Anterior cingulate cortex (tissue), 58 donors: Measurements from ENCODE around the gene CTNNBIP1.

Experiments used
- DNase-seq, 58 donors: peaks; one replicate each; lab custom pipeline; 2025; lab: John Stamatoyannopoulos, UW

Gene CTNNBIP1

DNA sequence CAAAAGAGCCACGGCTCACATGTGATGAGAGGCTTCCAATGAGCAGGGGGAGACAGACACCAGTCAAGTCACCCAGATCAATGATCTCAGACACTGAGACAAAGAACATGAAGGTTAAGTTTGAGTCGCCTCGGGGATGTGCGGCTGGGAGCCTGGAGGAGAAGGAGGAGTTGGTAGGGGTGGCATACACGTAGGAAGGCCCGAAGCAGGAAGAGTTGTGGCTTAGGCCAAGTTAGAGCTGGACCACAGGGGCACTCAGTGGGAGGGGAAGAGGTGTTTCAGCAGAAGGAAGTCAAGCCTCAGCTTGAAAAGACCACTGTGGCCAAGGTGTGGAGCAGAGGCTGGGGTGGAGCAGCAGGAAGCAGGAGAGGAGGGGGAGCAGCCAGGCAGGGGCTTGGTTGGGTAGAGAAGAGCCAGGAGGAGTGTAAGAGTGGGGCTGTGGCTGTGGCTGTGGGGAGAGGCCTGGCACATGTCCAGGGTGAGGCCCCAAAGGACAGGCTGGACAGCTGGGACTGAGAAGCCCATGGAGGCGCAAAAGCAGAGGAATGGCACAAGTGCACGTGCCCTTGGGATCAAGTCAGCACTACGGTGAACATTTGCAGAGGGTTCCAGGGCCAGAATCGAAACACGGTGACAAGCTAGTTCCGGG, 27.6 kb downstream of the CTNNBIP1 start:
- no peak for DNase-seq

DNA sequence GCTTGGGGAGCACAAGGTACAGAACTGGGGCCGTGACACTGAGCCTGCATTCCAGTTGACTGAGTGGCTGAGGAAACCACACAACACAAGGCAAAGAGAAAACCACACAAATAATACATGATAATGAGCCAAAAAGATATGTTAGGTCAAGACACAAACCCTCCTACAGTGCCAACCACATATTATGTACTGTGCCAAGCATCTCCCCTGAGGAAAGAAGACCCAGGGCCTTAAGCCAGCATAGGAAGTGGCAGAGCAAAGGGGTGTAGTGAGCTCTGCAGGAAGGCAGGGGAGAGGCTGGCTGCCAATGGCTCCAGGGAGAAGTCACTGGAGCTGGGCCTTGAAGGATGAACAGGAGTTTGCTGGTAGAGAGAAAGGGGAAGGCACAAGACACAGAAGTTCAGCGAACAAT, 28.2 kb downstream of the CTNNBIP1 start:
- DNase-seq = no peak

DNA sequence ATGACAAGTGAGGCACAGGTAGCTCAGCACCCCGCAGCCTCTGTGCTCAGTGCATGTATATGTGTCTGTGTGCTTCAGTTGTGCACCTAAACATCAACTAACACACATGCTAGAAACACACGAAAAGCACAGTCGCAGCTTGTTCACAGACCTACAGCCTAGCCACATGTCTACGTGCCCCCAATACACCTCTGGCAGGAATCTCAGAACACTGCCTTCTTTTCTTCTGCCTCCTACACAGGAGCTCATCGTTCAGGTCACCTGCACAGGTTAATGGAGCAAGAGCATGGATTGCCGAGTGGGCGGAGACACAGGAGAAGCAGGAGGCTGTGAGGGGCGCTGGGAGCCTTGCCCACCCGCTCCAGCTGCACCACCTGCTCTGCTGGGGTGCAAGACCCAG, 31.7 kb downstream of the CTNNBIP1 start:
- DNase-seq = no peak

DNA sequence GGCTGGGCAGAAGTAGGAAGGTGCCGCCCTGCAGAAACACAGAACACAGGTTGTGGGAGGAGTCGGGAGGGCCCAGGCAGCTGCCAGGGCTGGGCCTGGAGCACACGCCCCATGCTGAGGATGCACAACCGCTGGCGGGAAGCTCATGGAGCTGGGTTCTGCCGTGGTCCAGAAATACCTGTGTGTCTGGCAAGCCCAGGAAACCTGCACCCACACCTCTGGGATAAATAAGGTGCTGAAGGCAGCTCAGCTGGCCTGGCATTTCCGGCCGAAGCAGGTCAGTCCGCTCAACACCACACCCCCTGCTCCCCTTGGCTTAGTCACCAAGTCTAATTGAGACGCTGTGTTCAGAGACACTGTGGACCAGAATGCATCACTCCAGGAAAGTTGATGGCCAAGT, 32.1 kb downstream of the CTNNBIP1 start:
- no peak for DNase-seq

DNA sequence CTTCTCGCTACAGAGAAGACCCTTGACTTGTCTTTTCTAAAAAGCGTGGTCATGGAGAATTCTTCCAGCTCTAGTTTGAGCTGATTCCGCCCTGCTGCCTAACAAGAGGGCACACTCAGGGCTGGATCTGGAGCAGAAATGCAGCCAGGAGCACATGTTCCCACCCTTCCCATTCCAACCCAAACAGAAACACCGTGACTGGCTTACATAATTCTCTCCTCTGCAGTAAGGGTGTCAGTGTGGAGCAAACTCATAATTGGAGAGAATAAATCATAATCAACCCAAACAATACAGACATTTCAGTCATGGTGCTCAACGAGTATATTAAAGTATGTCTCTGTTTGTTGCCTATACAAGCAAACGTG, 34.5 kb downstream of the CTNNBIP1 start:
- peak in 9 of 58 donors; percentile 20 to 51 (median 34) for DNase-seq

DNA sequence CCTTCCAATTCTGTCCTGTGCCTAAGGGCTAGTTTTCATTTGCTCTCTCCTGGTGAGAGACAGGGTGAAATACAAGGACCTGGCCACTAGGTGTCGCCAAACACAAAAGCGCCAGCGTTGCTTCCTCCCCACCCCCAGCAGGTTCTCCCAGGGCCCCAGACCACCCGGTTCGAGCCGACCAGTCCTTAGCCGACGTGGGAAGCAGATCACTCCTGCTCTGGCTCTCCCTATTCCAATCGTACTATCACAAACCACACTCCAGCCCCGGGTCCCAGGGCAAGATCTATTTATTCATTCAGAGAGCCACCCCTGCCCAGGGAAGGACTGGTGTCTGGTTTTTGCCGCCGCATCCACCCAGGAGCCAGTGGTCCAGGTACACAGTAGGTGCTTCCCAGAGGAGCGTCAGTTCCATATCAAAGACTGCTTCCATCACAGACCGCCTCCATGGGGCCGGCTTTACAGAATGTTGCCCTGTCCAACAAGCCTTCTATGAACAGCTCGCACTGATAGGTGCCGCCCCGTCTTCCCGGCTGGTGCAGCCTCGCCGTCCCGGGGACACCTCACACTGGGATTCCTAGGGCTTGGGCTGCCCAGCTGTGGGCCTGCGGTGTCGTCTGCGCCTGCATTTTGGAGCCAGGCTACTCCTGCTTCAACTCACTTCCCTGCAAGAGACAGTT, 35.0 kb downstream of the CTNNBIP1 start:
- DNase-seq = peak in 50 of 58 donors; percentile 19 to 79 (median 52)

DNA sequence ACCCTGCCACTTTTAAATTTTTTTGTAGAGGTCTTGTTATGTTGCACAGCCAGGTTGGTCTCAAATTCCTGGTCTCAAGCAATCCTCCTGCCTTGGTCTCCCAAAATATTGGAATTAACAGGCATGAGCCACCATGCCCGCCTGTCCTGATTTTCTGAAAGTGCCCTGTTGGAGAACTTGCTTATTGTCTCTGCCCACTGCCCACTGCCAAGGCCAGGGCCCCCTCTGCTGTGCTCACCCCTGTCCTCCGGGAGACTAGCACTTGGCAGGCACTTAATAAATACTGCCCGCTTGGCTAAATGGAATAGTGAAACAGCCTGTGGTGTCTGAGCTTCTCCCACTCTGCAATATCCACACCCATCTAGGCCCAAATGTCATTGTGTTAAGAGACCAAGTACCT, 35.7 kb downstream of the CTNNBIP1 start:
- DNase-seq = no peak

DNA sequence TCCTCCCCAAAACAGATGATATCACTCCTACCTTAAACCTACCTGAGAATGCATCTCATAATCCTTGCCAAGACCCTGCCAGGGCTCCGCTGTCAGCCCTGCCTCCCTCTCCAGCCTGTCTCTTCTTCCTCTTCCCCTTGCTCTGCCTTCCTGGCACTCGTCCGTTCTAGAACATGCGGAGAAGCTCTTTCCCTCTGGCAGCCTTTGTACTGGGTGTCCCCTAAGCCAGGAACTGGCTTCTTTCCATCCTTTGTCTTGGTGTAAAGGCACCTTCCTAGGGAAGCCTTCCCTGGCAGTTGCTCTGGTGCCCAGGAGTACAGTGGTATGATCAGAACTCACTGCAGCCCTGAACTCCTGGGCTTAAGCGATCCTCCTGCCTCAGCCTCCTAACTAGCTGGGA, 36.1 kb downstream of the CTNNBIP1 start:
- no peak for DNase-seq

DNA sequence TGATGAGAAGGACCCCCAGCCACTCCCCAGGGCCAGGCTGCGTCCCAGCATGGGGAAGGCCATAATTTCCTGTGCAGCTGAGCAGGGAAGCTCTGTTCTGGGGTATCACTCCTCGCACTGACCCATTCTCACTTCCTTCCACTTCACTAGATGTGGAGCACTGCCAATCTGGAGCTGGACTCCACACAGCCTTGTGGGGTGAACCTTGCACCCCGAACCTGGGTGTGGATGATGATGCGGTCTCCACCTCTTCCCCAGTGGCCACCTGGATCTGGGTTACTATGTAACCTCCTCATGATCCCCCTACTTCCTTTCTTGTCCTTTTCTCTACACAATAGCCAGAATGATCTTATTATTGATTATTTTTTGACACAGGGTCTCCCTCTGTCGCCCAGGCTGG, 36.7 kb downstream of the CTNNBIP1 start:
- DNase-seq = no peak

DNA sequence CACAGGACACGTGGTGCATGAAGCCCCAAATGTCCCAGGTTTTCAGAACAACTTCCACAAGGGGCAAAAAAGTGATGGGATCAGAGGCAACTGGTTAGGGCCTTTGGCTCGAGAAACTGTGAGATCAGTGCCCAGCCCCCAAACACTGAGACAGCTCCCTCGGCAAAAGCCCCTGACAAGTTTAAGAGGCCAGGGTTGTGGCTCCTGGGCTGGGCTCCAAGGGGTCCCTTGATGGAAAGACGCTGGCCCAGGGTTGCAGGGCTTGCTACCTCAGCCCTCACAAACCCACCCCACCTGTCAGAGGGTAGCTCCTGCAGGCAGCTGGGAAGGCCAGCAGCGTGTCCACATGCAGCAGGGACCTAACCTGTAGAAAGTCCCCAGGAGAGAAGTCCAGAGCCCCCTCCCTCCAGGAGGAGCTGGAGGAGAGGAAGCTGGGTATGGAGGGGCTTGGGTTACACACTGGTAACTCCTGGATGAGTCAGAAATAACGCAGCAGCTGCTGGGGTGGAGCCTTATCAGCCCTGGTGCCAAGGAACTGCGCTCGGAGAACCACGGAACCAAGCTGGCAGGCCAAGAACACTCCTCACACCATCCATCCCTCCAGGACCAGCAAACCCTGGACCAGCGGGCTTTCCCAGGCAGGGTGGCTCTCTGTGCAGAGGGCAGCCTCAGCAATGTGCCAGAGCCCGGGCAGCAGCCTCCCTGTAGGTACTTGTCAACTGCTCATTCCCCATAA, 37.5 kb downstream of the CTNNBIP1 start:
- peak in 3 of 58 donors; percentile 10 to 23 (median 18) for DNase-seq

DNA sequence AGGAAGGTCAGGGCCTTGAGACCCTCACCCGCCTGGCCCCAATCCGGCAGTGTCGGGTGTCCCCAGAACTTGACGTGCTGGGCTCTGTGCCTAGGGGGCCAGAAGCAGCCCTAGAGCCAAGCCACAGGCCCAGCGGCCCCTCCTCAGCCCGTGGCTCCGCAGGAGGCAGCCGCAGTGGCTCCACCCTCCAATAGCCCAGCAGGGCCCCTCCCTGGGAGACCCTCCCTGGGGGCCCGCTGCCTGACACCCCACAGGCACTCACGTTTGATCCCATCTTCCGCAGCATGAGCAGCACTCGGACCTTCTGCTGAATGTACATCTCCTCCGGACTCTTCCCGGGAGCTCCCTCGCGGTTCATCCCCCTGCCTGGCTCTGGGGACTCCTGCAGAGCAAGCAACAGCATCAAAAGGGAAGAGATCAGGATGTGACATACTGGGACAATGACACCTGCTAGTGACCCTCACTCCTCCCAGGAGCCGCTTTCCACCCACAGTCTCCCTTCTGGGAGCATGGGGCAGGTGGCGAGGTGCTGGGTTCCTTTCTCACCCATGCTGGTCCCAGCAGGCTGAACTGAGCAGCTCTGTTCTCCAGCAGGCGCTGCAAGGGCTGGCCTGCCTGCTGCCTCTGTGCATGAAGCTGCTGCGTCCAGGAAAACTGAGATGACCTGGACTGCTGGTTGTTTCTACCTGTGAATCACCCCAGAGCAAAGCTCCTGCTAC, 38.2 kb downstream of the CTNNBIP1 start:
- no peak for DNase-seq

DNA sequence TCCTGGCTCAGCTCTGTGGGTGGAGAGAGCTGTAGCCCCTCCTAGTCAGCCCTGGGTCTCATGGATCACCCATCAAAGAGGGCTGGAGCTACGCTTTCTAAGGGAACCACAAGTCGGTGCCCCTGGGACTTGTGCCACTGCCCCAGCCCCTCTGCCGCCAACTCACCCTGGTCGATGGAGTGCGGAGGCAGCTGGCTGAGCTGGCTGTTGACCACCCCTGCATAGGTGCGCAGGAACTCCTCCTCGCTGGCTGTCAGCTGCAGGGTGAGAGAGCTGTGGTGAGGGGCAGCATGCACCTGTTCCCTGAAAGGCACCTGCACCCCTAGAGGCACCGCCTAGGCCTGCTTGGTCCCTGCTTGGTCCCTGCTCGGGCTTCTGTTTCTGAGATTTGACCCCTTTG, 39.0 kb downstream of the CTNNBIP1 start:
- no peak for DNase-seq

DNA sequence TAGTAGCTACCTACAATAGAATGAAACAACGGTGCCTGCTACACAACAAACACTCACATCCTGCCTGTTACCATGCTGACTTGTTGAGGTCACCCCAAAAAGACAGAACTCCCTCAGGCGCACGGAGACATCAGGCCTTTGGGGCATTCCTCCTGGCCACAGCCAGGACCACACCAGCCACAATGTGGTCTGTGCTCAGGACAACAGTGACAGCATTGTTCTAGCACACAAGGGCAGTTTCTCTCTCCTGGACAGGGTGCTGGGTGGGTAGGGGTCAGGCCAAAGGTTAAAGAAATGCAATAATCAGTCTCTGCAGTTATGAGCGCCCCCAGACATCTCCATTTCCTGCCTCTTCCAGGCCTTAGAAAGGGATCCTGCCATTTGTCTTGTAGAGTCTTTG, 39.5 kb downstream of the CTNNBIP1 start:
- DNase-seq = no peak

DNA sequence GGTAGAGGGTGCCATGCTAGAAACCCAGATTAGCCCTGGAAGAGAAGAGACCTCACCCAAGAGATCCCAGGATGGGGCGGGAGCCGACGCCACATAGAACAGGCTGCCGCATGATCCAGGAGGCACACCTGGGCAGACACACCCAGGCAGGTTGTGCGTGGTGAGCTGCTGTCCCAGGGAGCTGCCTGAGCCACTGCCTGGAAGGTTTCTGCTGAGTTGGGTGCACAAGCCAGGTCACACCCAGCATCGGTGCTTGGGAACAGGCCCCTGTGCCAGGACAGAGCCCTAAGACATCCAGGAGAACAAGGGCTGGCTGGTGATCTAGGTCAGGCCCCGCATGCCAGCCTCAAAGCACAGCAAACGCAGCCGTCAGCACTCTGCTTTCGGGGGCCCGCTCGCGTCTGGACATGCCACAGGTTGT, 40.2 kb downstream of the CTNNBIP1 start:
- DNase-seq = no peak

DNA sequence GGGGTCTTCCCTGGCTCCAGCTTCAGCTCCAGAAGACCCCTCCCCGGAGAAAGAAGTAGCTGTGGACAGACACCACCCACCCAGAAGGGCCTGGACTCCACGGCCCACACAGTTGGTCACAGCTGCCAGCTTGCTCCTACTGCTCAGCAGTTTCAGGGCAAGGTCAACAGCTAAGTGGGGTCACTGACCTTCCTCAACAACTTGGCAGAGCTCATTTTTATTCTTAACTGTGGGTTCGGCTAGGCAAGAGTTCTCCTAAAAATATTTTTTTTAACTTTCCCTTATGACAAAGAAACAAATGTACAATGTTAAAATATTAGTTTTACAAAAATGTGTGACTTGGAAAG, 41.9 kb downstream of the CTNNBIP1 start:
- DNase-seq = no peak

DNA sequence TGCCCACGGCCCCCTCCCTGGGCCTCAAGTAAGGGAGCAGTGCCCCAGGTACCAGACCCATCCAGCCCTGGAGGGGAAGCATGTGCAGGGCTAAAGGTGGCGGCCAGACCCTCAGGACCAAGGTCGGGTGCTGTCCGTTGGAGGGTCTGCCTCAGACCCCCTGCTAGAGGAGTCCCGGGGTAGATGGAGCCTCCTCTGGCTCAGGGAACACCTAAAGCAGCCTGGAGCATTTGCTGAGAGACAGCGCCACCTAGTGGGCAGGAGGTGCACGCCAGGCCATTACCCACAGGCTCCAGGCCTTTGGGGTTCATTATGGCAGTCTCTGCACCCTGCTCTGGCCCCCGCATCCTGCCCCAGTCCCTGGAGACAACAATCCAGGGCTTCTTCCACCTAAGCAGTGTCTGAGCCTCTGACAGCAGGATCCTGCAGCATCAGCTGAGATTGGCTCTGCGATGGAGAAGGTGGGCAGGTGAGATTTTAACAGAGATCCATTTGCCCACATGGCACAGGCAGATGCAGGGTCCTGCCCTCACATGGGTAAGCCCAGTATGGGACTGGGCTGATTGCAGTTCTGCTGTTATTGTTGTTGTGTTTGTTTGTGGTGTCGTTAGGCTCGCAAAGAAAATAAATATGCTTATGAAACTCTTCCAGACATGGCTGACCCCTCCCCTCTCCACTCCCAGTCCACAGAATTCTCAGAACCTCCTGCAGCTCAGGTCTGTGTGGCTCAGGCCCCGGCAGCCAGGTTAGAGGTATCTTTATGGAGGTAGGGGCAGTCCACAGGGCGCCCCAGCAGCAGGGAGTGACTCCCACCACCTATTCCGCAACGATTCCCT, 42.4 kb downstream of the CTNNBIP1 start:
- DNase-seq = peak in 53 of 58 donors; percentile 28 to 91 (median 62)

DNA sequence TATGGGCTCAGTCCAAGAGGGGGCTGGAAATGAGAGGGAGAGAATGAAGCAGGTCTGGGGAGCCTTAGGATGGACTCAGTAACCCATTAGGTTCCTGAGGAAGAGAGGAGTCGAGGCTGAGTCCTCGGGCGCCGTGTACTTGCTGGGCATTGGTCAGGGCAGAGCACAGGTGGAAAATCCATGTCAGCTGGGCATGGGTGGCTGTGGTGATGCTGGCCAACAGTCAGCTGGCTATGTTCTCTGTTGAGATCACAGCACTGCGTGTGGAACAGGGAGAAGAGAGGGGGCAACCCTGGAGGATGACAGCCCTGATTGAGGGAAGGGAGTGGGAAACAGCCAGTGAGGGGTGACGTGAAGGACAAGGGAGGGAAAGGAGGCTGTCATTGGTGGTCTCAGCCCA, 43.2 kb downstream of the CTNNBIP1 start:
- no peak for DNase-seq

DNA sequence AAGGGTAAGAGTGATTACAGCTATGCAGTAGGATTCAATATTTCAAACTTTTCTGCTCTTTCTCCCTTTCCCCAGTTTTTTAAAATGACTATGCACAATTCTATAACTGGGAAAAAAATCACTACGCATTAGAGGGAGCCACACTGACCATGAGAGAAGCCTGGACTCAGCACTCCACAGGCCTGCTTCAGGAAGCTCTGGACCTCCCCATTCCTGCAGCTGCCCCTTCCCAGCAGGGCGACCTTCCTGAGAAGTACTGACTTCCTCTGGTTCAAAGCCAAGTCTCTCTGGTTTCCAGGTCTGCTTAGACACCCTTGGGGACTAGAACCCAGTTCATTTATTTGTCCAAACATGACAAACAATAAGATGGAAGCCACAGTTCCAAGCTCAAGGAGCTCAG, 44.3 kb downstream of the CTNNBIP1 start:
- DNase-seq = no peak

DNA sequence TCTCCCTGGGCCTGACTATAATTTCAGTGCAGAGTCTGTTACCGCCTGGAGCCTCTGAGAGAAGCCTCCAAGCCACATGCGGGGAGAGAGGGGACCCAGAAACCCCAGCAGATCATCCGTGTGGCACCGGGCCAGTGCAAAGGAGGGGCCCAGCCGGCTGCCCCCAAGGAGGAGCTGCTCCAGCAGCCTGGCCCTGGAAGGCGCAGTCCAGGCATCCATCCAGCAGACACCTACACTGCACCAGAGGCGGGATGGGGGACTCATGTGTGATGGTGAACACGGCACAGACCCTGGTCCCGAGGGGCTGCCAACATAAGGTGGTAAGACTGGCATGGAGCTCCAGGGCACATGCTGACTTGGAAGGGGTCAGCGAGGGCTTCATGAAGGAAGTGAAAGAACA, 46.7 kb downstream of the CTNNBIP1 start:
- DNase-seq = no peak

DNA sequence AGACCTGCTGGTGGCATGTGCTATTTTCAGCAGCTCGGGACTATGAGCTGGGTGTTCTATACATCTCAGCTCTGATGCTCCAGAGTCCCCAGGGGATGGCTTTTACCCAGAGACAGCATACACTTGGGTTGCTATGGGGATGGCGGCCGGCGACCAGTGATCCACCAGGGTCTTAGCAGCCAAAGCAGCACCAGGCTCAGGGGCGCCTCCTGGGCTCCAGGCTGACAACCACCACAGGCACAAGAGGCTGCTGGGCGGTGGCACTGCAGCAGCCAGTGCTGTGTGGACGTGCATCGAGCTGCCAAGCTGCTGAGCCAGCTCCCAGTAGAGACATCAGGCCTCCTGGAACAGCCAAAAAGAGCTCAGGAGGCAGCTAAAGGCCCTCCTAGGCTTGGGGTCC, 48.7 kb downstream of the CTNNBIP1 start:
- peak in 3 of 58 donors; percentile 13 to 63 (median 33) for DNase-seq
